Skin epidermis (tissue), 12 donors: ENCODE results near the gene TRIM10.
"Not testable (repeated sequence)": the region's sequence is repeated elsewhere in the genome, so short reads cannot be mapped to it uniquely, and the experiment has no call there.

Experiments
- H3K27ac ChIP-seq, 21 experiments: fragments of 200-600 bp; sonication (generic) in 11 of 21; one replicate each; pipeline ENCODE4 v1.5.0; 2020; ENCODE audit warnings: mild to moderate bottlenecking in 3 of 21, inconsistent platforms in 2 of 21, moderate library complexity in 2 of 21
- H3K4me3 ChIP-seq, 7 experiments: fragments of 200-600 bp; sonication (generic) in 2 of 7; one replicate each; pipeline ENCODE4 v1.5.0; 2020; ENCODE audit warnings: inconsistent platforms in 2 of 7, mild to moderate bottlenecking in 2 of 7, moderate library complexity in 1 of 7

Gene TRIM10

GRCh38 chr6:30178837-30179236, 17.8 kb upstream of the TRIM10 start:
- Histone ChIP-seq H3K27ac (no peak overlapping the region), H3K4me3 (no peak overlapping the region)

DNA sequence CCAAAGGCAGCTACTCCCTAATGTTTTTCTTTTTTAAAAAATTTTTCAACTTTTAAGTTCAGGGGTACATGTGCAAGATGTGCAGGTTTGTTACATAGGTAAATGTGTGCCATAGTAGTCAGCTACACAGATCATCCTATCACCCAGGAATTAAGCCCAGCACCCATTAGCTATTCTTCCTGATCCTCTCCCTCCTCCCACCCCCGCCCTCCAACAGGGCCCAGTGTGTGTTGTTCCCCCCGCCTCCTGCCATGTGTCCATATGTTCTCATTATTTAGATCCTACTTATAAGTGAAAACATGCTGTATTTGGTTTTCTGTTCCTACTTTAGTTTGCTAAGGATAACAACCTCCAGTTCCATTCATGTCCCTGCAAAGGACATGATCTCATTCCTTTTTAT, 14.8 kb upstream of the TRIM10 start:
- Histone ChIP-seq H3K27ac (no peak overlapping the region), H3K4me3 (no peak overlapping the region)

GRCh38 chr6:30172681-30173080, 11.7 kb upstream of the TRIM10 start:
- H3K27ac ChIP-seq: no peak overlapping the region
- no peak overlapping the region for H3K4me3 ChIP-seq

DNA sequence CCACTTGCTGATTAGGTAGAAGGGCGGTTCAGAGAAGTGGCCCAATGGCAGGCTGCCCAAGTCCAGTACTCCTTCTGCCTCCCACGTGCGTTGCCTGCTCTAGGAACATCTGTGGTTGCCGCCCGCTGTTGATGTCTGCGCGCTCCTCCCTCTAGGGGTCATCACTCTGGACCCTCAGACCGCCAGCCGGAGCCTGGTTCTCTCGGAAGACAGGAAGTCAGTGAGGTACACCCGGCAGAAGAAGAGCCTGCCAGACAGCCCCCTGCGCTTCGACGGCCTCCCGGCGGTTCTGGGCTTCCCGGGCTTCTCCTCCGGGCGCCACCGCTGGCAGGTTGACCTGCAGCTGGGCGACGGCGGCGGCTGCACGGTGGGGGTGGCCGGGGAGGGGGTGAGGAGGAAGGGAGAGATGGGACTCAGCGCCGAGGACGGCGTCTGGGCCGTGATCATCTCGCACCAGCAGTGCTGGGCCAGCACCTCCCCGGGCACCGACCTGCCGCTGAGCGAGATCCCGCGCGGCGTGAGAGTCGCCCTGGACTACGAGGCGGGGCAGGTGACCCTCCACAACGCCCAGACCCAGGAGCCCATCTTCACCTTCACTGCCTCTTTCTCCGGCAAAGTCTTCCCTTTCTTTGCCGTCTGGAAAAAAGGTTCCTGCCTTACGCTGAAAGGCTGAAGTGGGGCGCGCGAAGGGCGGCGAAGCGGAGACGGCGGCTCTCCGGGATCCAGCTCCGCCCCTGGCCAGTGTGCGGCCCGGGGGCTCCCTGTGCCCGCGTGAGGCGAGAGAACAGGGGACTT, 10.9 kb upstream of the TRIM10 start:
- no peak overlapping the region for H3K4me3 ChIP-seq
- H3K27ac ChIP-seq: no peak overlapping the region

GRCh38 chr6:30169658-30170614, 8.9 kb upstream of the TRIM10 start:
- no peak overlapping the region for H3K27ac ChIP-seq

GRCh38 chr6:30168741-30169140, 7.7 kb upstream of the TRIM10 start:
- Histone ChIP-seq H3K27ac (no peak overlapping the region), H3K4me3 (no peak overlapping the region)

More at GRCh38 chr6:30169658-30170614, 8.9 kb upstream of the TRIM10 start:
- no peak overlapping the region for H3K4me3 ChIP-seq

DNA sequence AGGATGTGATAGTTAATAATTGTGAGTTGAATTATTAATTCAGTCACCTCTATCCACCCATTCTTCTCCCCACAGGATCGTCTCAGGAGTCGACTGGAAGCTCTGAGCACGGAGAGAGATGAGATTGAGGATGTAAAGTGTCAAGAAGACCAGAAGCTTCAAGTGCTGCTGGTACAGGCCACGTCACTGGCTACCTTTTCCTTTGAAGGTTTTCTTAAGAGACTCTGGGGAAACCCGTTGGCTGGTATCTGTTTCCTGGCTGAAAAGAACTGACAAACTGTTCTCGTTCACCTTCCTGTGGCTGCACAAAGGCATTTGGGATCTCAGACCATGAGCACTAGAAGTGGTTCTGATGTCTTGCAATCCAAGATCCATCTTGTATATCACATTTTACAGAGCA, 6.1 kb upstream of the TRIM10 start:
- Histone ChIP-seq H3K4me3 (no peak overlapping the region), H3K27ac (no peak overlapping the region)

GRCh38 chr6:30165238-30165637, 4.2 kb upstream of the TRIM10 start:
- not testable (repeated sequence) for H3K27ac ChIP-seq, H3K4me3 ChIP-seq

GRCh38 chr6:30164714-30165113, 3.7 kb upstream of the TRIM10 start:
- Histone ChIP-seq H3K27ac (no peak overlapping the region), H3K4me3 (no peak overlapping the region)

DNA sequence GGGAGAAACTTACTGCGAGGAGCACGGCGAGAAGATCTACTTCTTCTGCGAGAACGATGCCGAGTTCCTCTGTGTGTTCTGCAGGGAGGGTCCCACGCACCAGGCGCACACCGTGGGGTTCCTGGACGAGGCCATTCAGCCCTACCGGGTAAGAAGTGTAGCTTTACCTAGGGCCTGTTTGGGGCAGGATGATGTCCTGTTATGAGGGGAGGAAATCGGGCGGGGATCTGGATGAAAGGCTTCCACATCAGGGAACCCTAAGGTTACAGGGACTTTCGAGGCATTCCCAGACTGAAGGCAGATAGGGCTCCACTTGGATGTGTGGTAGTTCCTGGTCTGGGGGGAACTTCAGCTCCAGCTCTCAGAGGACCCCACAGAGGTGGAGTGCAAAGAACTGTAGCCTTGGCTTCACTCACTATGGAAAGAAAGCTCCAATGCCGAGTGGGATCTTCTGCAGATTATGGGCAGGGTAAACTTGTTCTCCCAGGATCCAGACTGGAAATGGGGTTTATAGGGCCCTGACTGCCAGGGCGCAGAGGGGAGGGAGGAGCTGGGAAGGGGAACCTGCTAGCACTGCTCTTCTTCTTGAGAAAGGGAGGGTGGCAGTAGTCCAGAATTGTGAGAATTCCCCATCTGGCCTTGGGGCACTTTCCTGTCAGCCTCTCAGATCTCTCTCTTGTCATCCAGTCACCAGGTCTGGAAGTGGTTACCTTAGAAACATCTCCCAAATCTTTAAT, 3.1 kb upstream of the TRIM10 start:
- H3K27ac ChIP-seq: no peak overlapping the region
- H3K4me3 ChIP-seq: no peak overlapping the region

GRCh38 chr6:30163090-30163917, 2.3 kb upstream of the TRIM10 start, which contains the start of gene TRIM15:
TSS of gene TRIM15 (plus strand) at chr6:30163546. CDS start at chr6:30163685, 139 bp downstream.
- Histone ChIP-seq H3K27ac (no peak within 1 kb of the TSS), H3K4me3 (no peak within 1 kb of the TSS)

GRCh38 chr6:30162265-30163089, 1.5 kb upstream of the TRIM10 start:
- Histone ChIP-seq H3K27ac (no peak overlapping the region), H3K4me3 (no peak overlapping the region)

DNA sequence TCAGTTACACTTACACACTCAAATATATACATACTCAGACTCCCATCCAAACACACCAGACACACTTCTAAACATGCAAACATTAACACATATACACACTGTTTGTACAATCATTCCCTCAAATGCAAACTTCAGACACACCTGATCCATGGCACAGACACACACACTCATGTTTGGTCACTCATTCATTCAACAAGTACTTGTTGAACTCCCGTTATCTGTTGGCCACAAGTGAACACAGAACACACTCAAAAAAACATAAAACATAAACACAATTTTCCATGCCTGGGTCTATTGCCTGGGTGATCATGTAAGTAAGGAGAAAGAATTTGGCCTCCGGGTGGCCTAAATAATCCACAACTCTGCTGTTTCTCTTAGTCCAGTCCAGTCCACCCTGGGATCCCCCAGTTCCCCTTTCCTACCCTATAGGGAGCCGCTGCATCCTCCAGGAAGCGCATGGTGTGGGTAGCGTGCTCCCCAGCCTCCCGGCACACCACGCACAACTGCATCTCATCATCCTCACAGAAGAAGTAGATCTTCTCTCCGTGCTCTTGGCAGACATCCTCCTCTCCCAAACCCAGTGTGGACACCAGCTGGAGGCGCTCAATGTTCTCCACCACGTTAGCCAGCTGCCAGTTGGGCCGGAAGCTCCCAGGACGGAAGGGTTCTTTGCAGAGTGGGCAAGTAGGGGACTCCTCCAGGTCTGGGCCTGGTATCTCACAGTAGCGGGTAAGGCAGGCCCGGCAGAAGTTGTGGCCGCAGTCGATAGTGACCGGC, 815 bp downstream of the TRIM10 start:
- Histone ChIP-seq H3K4me3 (no peak overlapping the region), H3K27ac (no peak overlapping the region)

DNA sequence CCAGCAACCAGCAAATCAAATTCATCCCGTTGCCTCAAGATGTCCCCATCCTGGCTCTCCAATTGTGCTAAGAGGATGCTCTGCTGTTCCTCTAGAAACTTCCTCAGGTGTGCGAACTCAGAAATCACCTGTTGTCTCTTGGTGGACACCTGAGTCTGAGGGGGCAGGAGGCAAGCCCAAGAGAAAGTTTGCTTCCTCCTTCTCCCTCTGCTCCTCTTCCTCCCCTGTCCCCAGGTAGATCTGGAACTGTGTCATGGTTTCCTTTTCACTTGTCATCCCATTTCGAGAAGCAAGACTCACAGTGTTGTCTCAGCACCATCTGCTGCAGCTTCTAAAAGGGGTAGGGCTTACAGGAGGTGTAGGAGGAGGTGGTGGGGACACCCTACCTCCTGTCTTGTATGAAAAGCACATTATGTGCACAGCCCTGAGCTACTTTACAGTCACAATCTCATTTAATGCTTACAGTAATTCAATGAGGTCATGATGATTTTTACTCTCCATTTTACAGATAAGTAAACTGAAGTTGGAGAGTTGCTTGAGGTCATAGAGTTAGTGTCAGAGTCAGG, 2.5 kb downstream of the TRIM10 start:
- Histone ChIP-seq H3K27ac (no peak overlapping the region), H3K4me3 (no peak overlapping the region)

GRCh38 chr6:30157999-30158398, 3.0 kb downstream of the TRIM10 start:
- no peak overlapping the region for H3K4me3 ChIP-seq
- H3K27ac ChIP-seq: no peak overlapping the region

DNA sequence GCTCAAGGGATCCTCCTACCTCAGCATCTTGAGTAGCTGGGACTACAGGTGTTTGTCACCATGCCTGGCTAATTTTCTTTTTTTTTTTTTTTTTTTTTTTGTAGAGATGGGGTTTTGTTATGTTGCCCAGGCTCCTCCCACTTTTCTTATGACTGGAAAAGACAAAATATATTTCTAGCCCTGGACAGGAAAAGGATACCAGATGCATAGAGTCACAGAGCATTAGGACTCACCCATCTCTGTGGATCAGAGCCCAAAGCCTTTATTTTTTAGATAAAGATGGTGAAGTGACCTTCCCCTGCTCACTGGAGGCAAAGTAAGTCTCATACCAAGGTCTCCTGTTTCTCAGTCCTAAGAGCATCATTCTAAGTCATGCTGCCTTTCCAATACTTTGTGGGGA, 3.4 kb downstream of the TRIM10 start:
- H3K4me3 ChIP-seq: no peak overlapping the region
- no peak overlapping the region for H3K27ac ChIP-seq

DNA sequence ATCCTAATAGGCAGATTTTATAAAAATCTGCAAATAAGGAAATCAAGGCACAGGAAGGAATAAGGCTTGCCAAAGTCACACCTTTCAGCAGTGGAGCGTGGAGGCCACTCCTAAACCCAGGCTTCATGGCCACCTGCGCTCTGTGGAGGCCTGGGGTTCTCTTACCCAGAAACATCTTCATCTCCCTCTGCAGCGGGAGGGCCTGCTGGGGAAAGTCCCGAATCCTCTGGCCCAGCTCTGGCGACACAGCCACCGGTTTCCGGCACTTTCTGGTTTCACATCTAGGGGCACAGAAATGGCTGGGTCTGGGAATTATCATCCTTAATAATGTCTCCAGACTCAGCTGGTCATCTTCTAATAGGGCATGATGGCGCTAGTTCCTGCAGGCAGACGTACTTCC, 4.2 kb downstream of the TRIM10 start:
- no peak overlapping the region for H3K27ac ChIP-seq
- no peak overlapping the region for H3K4me3 ChIP-seq
